Activated CD8-positive, alpha-beta memory T cell treated with anti-CD3 and anti-CD28 coated beads for 48 hours (primary cell): Measurements from ENCODE around the gene ZNF276.
"Not testable (repeated sequence)": the region's sequence is repeated elsewhere in the genome, so short reads cannot be mapped to it uniquely, and the experiment has no call there.

Experiments
- DNase-seq, 3 experiments: peaks; one replicate each; pipeline ENCODE4 v3.0.0-alpha.2; 2020; ENCODE audit warnings: low read depth in 2 of 3, low spot score in 2 of 3

Gene ZNF276

GRCh38 chr16:89695875-89696669 is 25.3 kb upstream of the ZNF276 start:
- no peak for DNase-seq

- no peak for DNase-seq
These were observed 24.6 kb upstream of the ZNF276 start for GRCh38 chr16:89696670-89697128.

- DNase-seq = no peak
These were observed 24.1 kb upstream of the ZNF276 start for GRCh38 chr16:89697161-89697615.

- DNase-seq = no peak
These were observed 23.6 kb upstream of the ZNF276 start for GRCh38 chr16:89697616-89698331.

- DNase-seq = not testable (repeated sequence)
These were observed 22.6 kb upstream of the ZNF276 start for GRCh38 chr16:89698717-89699116.

GRCh38 chr16:89699629-89700099 is 21.7 kb upstream of the ZNF276 start:
- not testable (repeated sequence) for DNase-seq

GRCh38 chr16:89700100-89700648 is 21.2 kb upstream of the ZNF276 start:
- DNase-seq = peak; percentile 90 to 96 (median 95)

- no peak for DNase-seq
These were observed 20.5 kb upstream of the ZNF276 start for GRCh38 chr16:89700649-89701424.

GRCh38 chr16:89701425-89702406 is 19.6 kb upstream of the ZNF276 start, which contains the start of gene SPATA2L:
SPATA2L (minus strand) TSS chr16:89701705; CDS start chr16:89701232, 473 bp downstream.
- DNase-seq = peak; percentile 89 to 95 (median 94)

- no peak for DNase-seq
These were observed 17.1 kb upstream of the ZNF276 start for GRCh38 chr16:89704281-89704680.

- DNase-seq = no peak
These were observed 16.3 kb upstream of the ZNF276 start for GRCh38 chr16:89705006-89705405.

GRCh38 chr16:89706518-89707260 is 14.6 kb upstream of the ZNF276 start:
- DNase-seq = no peak

- no peak for DNase-seq
These were observed 13.6 kb upstream of the ZNF276 start for GRCh38 chr16:89707695-89708094.

GRCh38 chr16:89708481-89708931 is 12.8 kb upstream of the ZNF276 start:
- no peak for DNase-seq

- no peak for DNase-seq
These were observed 12.2 kb upstream of the ZNF276 start for GRCh38 chr16:89709166-89709565.

- no peak for DNase-seq
These were observed 11.5 kb upstream of the ZNF276 start for GRCh38 chr16:89709716-89710432.

GRCh38 chr16:89710709-89711564 is 10.4 kb upstream of the ZNF276 start:
- DNase-seq = no peak
